HG02973 (cell line): ENCODE results near the gene PITPNB.

ENCODE experiments used
- ATAC-seq: cut with Tn5 transposase; IDR thresholded peaks from one replicate; pipeline ENCODE4 v1.9.1; 2021; ENCODE audit warnings: moderate library complexity; ENCODE audit not compliant: unreplicated experiment

The PITPNB gene

DNA sequence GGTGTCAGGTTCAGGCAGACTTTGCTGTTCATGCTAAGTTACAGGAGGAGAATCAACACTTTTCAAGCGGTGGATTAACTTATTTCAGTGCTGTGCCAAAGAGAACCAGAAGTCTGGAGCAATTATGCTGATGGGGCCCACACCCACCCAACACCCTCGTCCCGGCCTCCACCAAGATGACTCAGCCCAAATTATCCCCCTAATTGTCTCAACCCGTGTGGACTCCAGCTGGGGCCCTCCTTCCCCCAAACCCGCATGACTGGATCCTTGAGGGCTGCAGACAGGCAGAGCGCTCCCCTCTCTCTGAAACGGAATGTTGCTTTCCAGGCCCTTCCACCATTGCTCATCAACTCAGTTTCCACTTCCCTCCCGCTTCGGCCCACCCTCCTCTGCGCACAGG lies 82.9 kb downstream of the PITPNB start:
- no peak for ATAC-seq

DNA sequence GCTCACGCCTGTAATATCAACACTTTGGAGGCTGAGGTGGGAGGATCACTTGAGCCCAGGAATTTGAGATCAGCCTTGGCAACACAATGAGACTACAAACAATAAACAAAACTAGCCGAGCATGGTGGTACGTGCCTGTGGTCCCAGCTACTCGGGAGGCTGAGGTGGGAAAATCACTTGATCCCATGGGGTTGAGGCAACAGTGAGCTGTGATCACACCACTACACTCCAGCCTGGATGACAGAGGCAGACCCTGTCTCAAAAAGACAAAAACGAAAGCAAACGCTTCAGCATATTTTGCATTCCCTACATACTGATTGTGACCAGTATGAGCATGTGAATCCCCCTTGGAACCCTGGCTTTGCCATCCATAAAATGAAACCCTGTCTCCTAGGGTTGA lies 83.6 kb downstream of the PITPNB start:
- no peak for ATAC-seq

DNA sequence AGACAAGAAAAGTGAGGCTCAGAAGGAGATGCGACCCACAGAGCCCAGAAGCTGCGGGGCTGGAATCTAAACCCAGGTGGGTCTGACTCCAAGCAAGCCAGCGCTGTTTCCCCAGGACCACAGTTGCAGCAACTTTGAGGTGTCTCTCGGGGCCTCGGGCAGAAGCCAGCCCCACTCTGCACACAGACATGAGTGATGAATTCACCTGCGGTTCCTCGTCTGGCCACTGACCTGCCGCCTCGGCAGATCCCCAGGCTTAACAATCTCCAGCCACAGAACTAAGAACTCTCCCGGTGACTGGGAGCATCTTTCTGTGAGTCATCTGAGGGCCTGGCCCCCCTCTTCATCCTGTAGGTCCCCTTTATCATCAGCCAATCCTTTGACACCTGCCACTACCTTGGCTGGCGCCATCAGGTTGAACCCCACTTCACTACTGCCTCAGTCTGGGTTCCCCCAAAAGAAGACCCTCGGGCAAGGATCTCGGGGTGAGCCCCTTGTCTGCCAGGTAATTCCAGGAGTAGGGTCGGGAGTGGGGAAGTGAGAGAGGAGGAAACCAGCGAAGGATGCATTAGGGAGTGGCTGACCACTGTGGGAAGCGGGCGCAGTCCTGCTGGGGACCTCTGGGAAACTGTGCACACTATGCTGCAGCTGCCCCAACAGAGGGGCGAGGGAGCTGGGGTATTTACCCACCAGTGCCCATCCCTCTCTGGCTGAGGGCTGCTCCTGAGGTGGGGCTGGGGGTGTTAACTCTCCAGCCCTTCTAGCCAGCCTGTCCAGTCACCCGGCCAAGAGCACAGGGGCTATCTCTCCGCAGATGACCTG lies 84.5 kb downstream of the PITPNB start:
- ATAC-seq, result no peak

DNA sequence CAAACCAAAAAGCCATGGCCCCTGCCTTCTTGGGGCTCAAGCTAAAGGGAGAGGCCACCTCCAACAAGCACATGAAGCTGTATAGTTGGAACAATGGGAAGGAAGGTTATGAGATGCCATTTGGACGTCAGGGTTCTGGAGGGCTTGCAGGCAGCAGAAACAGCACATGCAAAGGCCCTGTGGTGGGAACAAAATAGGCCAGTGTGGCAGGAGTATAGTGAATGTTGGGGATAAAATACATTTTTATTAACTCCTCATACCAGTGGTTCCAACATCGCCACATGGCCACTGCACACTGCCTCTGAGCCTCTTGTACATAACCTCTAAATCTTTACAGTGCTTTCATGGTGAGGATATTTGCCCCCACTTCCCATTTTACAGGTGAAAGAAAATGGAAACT lies 85.3 kb downstream of the PITPNB start:
- no peak for ATAC-seq

DNA sequence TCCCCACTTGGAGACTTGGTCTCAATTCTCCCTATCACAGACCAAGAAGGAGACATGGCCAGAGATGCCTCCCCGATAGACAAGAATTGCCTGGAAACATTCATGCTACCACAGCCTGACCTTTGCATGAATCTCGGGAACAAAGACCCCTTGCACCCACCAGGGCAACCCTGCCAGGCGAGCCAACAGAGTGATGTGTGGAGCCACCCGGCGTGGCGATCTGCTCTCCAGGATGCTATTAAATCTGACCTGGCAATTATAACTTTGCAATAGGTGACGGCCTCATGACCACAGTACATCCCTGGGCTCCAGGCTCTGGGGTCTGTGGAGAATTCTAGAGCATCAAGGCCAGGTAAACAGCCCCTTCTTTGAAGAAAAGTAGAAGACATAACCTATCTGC lies 86.5 kb downstream of the PITPNB start:
- ATAC-seq, result no peak

DNA sequence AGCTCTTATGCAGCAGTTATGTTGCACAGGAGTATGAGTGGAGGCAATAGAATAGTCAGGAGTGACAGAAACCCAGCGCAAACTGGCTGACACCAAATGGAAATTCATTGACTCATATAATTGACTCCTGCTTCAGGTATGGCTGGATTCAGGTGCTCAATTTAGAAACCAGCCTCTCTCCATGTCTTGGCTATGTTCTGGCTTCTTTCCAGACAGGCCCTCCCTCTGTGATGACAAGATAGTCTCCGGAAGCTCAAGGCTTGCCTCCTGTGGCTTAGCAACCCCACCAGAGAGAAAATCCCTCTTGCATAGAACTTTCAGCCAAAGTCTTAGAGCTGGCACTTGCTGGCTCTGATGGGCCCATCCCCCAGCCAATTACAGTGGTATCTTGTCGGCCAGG lies 89.4 kb downstream of the PITPNB start:
- ATAC-seq, result no peak

GRCh38 chr22:27827604-27828587 lies 91.2 kb downstream of the PITPNB start:
- no peak for ATAC-seq

- ATAC-seq, result no peak
Measured at GRCh38 chr22:27825174-27825573, 93.9 kb downstream of the PITPNB start.

GRCh38 chr22:27823221-27823620 lies 95.8 kb downstream of the PITPNB start:
- ATAC-seq, result no peak

- no peak for ATAC-seq
Measured at GRCh38 chr22:27820896-27821866, 97.9 kb downstream of the PITPNB start.

GRCh38 chr22:27816552-27816951 lies 102.5 kb downstream of the PITPNB start:
- ATAC-seq, result no peak

GRCh38 chr22:27815826-27816530 lies 103.1 kb downstream of the PITPNB start:
- no peak for ATAC-seq

- ATAC-seq, result no peak
Measured at GRCh38 chr22:27814993-27815392, 104.1 kb downstream of the PITPNB start.

DNA sequence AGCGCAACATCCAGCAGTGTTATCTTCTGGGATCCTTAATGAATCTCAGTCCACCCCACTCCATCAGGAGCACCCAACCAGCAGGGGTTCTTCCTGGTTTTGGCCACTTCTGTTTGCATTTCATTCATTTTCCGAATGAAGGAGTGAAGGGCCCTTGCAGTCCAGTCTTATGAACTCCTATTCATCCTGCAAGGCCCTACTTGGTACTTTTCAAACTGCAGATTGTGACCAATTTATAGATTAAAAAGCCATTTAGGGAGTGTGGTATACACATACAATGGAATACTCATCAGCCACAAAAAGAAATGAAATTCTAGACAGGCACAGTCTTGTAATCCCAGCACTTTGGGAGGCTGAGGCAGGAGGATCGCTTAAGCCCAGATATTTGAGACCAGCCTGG lies 107.3 kb downstream of the PITPNB start:
- no peak for ATAC-seq

GRCh38 chr22:27810609-27811151 lies 108.4 kb downstream of the PITPNB start:
- ATAC-seq, result no peak

- no peak for ATAC-seq
Measured at GRCh38 chr22:27809700-27810608, 109.1 kb downstream of the PITPNB start.

GRCh38 chr22:27809226-27809603 lies 109.8 kb downstream of the PITPNB start:
- no peak for ATAC-seq

DNA sequence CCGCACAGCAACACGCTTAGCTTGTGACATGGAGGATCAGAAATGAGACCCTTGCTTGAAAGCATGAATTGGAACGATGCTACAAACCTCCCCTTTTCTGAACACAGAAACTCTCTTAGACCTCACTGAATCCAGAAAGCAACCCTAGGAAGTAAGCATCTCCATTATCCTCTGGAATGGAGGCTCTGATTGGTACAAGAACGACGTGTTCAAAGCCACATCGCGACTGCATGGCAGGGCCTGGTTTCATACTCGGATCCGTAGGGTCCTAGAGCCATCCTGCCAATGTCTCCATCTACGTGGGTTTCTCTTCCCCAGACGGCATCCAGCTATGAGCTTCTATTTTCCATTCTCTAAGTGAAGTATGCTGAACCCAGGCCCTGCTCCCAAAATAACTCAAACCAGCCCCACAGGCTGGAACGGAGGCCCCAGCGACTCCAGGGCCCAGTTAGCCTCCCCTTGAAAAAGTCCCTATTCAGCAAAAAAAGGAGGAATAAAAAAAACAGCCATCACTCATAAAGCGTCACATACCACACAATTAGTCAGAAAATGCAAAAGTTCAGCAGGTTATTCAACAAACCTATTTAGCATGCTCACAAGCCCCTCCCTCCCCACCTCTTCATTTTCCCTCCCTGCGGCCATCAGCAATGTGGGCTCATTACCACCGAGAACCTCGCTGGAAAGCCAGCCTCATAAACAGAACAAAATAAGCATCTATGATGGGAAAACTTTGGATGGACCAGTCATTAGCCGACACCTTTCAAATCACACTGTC lies 110.4 kb downstream of the PITPNB start:
- ATAC-seq, result no peak
